A172 (cell line): ENCODE data around the gene COX6A2. TPM values are rescaled to one million over a fixed set of nuclear protein-coding genes. Genes with fewer than 3 reads are reported as not detected.
"Not testable (repeated sequence)": the region's sequence is repeated elsewhere in the genome, so short reads cannot be mapped to it uniquely, and the experiment has no call there.

ENCODE experiments used
- DNase-seq: peaks from one replicate; pipeline ENCODE4 v3.0.0-alpha.2; 2015; ENCODE audit warnings: low spot score
- total RNA-seq: library from RNA; depleted of rRNA; stranded (reverse); fragments of >200 nt; shearing (Covaris generic); gene quantifications from 2 replicates; pipeline ENCODE4 v1.2.3, GENCODE V29; 2014

Gene COX6A2
- total RNA-seq, 1 experiment from 2014 or later: not detected

DNA sequence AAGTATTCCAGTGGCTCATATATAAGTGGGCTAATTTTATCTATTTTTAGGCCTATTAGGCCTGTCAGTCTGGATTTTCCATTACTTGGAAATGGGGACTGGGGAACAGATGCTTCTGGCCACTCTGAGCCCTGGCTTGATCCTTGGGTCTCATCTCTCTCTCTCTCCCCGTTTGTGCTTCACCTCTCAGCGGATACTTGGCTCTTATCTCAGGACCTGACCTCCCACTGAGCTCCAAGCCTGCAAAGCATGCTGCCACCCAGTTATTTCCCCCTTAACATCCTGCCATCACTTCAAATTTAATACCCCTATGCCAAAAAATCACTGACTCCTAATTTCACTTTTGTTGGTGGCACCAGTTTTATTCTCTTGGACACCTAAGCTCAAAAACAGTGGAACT, 10.3 kb upstream of the COX6A2 start:
- no peak for DNase-seq

DNA sequence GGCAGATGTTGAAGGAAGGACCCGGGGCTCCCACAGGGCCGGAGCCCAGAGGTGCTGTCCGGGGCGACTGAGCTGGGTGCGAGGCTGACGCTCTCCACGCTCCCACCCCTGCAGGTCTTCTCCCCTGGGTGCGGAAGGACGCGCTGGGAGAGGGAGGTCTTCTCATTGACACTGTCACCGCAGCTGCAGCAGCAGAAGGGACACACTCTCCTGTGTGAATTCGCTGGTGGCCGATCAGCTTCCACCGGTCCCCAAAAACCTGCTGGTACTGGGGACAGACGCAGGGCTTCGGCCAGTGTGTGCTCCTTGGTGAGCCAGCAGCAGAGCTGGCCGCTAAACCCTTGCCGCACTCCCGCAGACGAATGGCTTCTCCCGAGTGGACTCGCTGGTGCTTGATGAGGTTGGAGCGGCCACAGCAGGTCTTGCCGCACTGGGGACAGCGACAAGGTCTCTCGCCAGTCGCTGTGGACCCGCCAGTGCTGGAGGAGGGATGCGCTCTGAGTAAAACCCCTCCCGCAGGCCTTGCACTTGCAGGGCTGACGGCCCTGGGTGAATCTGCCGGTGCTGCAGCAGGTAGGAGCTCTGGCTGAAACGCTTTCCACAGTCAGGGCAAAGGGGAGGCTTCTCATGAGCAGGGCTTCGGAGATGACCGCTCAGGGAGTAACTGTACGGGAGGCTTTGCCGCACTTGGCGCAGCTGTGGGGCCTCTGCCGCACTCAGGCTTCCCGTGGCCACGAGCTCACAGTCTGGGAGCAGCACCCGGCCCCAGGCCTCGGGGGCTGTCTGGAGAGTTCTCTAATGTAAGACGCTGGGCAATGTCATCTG, 8.3 kb upstream of the COX6A2 start:
- no peak for DNase-seq

DNA sequence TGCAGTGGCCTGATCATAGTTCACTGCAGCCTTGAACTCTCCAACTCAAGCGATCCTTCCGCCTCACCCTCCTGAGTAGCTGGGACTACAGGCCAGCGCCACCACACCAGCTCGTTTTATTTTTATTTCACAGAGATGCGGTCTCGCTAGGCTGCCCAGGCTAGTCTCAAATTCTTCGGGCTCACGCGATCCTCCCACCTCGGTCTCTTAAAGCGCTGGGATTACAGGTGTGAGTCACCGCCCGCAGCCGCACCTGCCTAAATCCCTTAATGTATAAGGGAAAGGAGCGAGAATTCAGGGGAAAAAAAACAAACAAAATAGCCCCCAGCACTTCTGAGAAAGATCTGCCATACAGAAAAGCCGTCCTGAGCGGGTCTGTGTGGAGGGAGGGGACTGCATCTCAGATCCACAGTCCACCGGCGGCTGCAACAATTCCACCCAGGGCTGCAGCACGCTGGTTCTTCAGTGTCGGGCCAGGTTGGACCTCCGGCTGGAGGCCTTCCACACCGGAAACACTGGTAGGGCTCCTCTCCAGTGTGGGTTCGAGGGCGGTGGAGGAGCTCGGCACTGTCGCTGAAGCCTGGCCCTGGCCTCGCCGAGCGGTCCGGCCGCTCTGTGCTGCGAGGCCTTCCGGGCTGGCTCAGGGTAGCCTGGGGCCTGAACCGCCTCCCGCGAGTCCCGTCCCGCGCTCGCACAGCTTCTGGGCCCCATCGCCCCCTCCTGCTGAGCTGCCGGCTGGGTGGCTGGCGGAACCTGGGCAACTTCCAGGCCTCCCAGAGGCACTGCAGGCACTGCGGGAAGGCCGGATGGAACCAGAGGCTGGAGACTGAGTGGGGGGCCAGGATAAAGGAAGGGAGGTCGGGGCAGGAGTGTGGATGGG, 7.4 kb upstream of the COX6A2 start:
- DNase-seq: no peak

DNA sequence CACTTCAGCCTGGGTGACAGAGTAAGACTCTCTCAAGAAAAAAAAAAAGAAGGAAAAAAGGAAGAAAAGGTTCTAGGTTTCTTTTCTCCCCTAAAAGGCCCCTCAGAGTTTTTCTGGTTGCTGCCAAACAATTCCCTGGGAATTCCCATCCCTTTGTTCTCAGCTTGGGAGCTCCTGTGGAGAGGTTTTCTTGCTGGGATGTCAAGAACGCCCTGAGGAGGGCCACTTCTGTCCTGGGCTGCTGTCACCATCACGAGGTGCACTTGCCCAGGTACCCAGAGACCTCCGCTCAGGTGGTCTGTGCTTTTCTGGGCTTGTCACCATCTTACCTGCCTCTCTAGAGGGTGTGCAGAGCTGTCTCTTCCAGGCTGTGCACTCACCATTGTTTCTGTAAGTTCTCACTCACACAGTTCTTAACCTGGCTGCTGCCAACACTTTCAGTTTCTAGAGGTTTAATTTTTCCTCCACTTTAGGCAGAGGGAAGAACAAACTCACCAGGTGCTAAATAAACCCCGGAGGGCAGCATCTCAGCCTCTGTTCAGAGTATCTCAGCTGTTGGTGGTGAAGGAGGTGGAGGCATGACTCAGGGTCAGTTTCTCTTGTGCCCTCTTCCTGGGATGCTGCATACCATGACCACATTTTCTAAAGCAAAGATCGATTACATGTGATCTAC, 2.4 kb upstream of the COX6A2 start:
- DNase-seq: no peak

DNA sequence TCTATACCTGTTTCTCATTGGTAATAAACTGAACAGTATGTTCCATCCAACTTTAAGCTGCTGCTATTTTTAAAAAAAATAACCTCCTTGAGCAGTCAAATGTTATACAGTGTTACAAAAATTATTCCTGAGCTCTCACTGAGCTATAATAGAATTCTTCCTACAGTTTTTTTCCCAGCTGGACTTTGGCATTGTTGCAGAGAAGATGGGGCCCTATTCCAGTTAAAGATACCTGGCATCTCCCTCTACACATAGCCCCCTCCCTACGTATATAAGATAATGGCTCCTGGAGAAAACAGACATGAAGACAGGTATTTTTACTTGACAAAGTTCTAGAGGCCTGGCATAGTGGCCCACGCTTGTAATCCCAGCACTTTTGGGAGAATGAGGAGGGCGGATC, 1.6 kb upstream of the COX6A2 start:
- no peak for DNase-seq

DNA sequence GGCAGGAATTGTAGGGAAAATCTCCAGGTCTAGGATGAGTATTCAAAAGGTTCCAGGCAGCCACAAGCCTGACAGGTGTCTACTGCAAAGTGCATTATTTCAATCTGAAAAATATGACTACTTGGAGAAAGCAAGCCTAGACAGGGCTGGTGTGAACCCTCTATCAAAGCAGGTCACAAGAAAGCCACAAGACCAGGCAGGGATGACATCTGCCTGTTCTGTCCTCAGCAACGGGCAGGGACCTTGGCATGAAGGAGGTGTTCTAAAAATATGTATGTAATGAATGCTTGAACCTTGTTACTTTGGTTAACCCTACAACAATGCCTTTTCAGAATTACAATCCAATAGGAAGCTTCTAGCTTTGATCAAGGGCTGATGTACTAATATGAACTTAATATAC, 1.2 kb upstream of the COX6A2 start:
- DNase-seq: no peak

DNA sequence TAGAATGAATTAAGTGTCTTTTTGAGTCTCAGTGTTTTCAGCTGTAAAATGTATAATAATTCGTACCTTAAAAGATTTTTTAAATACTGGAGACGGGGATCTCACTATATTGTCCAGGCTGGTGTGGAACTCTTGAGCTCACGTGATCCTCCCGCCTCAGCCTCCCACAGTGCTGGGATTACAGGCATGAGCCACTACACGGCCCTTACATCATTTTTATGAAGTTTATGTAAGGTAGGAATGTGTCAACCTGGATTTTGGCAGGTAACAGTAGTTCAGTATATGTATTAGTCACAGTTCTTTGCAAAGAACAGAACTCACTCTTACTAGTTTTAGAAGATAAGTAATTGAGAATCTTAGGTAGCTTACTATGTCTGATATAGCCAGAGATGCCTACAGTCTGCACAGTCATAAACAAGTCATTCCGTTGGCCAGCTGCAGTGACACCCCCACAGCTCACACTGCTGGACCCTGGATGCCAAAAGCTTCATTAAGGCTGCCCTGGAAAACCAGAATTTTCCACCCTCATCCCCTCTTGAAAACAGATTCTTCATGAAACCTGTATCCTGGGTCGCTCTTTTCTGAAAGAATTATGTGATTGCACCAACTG, 583 bp upstream of the COX6A2 start:
- no peak for DNase-seq

DNA sequence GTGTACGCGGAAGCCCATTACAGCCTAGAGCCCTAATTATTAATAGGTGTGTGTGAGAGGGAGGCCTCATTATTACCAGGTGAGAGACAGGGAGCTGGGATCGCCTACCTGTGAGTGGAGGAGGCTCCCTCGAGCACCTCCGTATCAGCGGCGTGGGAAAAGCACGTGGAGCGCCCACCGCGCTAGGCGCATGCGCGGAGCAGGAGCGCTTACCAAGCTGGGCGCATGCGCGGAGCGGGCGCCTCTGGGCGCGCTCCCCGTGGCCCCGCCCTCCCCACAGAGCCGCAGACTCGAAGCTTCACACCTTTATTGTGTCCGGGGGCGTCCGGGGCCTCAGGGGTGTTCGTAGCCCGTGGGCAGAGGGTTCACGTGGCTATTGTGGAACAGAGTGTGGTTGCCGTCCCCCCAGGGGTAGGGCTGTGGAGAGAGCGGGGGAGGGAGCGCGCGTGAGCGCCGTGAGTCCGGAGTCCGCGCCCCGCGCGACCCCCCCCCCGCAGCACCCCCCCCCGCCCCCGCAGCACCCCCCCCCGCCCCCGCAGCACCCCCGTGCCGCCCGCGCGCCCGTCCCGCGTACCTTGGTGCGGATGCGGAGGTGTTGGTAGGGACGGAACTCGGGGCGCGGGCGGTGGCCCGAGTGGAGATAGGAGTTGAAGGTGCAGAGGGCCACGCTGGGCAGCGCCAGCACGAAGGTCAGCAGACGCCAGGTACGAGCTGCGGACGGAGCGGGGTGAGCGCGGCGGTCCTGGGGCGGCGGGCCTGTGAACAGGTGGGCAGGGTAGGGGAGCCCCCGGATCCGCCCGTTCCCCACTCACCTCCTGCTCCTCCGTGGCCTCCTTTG, 500 bp downstream of the COX6A2 start:
- no peak for DNase-seq

DNA sequence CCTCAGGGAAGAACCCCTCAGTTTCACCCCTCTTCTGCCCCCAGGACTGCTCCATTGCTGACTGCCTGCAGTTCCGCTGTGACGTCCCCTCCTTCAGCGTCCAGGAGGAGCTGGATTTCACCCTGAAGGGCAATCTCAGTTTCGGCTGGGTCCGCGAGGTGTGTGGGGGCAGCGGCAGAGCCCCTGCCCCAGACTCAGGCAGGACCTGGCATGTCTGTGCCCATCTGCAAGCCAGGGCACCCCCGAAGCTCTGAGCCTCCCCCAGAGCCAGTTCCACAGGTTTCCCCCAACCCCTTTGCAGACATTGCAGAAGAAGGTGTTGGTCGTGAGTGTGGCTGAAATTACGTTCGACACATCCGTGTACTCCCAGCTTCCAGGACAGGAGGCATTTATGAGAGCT, 4.4 kb downstream of the COX6A2 start:
- DNase-seq: no peak

DNA sequence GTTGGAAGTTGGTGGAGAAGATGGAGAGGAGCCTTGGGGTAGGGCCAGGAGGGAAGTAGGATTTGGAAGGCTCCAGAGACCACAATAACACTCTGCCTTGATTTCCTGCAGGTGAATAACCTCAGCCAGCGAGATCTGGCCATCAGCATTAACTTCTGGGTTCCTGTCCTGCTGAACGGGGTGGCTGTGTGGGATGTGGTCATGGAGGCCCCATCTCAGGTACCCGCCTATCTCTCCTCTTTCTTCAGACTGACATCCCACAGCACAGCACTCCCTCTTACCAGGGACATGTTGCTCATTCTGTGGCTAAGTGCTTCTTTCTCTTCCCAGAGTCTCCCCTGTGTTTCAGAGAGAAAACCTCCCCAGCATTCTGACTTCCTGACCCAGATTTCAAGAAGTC, 4.9 kb downstream of the COX6A2 start:
- DNase-seq: no peak

DNA sequence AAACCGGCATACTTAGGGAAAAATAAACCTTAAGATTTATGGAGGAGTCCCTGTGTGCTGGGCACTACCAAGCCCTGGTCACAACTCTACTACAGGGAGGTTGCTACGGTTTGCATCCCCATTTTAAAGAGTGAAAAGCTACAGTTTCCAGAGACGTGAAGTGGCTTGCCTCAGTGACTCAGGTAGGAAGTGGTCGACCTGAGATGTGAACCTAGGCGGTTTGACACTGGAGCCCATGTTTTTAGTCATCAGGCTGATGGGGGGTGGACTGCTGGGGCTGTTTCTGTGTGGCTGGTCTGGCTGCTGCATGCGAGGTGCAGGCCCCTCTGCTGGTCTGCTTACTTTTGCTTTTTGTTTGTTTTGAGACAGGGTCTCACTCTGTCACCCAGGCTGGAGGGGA, 6.6 kb downstream of the COX6A2 start:
- DNase-seq: no peak

DNA sequence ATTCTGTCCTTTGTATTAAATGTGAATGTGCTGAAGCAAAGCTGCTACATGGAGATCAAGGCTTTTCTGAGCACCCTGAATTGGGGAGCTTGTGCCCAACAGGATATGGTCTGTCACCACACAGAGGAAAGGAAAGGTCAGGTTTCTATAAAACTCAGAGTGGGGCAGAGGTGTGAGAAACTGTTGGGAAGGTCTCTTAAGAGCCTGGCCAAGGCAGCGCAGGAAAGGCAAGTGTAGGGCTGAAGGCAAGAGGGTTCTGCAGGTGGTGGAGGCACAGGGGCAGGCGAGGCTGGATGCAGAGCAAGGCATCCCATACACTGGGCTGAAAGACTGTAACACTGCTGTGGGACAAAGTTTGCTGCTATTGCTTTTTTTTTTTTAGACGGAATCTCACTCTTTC, 8.1 kb downstream of the COX6A2 start:
- no peak for DNase-seq

DNA sequence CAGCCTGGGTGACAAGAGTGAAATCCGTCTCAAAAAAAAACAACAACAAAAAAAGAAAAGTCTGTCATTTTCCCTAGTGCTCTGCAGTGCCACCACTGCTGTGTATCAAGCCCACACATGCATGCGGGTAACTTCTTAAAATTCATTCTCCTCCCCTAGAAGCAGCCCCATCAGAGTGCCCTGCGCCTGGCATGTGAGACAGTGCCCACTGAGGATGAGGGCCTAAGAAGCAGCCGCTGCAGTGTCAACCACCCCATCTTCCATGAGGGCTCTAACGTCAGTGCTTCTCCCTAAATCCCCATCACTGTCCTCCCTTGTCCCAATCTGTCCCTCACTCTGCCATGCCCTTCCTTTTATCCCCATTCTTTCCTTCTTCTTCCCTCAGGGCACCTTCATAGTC, 10.2 kb downstream of the COX6A2 start:
- no peak for DNase-seq

DNA sequence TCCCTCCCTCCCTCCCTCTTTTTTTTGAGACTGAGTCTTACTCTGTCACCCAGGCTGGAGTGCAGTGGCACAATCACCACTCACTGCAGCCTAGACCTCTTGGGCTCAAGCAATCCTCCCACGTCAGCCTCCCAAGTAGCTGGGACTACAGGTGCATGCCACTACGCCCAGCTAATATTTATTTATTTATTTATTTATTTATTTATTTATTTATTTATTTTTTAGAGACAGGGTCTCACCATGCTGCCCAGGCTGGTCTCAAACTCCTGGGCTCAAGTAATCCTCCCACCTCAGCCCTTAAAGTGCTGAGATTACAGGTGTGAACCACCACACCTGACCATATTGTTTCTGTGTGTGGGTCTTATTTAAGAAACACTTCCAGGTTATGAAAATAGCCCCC, 11.1 kb downstream of the COX6A2 start:
- DNase-seq: not testable (repeated sequence)

DNA sequence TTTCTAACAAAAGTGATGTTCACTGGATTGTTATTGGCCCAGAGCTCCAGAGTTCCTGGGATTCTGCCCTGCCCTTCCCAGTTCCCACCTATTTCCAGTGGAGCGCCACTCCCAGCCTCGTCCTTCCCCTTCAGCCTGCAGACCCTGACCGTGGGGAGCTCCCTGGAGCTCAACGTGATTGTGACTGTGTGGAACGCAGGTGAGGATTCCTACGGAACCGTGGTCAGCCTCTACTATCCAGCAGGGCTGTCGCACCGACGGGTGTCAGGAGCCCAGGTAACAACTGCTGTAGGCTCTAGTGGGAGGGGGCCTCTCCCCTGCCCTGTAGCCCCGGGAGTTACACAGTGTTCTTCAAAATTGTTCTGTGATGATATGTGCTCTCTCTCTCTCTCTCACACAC, 11.8 kb downstream of the COX6A2 start:
- no peak for DNase-seq

DNA sequence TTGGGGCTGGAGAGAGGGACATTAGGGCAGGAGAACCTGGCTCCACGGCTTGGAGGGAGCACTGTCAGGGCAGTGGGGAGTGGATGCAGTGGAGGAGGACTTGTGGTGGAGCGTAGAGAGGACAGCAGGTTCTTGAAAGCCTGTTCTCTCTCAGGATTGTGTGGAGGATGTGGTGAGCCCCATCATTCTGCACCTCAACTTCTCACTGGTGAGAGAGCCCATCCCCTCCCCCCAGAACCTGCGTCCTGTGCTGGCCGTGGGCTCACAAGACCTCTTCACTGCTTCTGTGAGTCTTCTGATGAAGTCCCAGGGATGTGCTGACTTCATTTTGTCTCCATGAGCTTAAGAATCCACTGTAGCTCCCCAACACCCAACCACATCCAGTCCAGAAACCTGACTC, 13.5 kb downstream of the COX6A2 start:
- no peak for DNase-seq

DNA sequence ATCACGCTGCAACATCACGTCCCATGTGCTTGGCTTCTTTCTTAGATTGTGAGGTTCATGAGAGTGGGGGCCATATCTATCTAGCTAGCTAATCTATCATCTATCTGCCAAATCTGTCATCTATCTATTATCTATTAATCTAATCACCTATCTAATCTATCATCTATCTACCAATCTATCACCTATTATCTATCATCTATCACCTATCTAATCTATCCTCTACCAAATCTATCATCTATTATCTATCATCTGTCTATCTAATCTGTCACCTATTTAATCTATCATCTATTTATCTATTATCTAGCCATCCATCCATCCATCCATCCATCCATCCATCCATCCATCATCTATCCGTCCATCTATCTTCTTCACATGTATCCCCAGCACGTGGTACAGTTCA, 14.2 kb downstream of the COX6A2 start:
- DNase-seq: no peak

DNA sequence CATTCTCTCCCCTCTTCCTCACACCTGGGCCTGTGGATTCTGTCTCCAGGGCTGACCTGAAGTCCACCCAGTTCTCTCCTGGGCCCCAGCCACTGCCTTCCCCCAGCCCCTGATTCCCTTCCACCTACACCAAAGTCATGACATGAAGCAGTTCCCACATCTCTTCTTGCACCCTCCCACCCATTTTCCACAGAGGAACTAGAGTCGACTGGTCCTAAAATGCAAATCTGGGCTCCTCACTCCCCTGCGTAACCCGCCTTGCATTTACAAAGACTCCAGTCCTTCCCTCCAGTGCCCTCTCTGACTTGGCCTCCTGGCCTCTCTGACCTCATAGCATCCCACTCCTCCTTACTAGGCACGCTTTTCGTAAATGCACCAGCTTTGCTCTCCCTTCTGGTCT, 14.8 kb downstream of the COX6A2 start:
- DNase-seq: no peak

DNA sequence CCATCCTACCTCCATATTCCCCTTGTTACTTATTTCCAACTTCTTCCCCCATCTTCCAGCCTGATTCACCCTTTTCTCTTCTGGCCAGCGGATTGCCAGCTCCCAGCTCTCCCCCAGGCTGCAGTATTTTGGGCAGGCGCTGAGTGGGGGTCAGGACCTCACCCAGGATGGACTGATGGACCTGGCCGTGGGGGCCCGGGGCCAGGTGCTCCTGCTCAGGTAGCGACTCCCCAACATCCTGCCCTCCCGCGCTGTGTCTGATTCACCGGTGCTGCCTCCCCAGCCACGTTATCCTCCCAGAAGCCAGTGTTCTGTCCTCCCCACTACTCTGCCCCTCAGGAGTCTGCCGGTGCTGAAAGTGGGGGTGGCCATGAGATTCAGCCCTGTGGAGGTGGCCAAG, 15.4 kb downstream of the COX6A2 start:
- DNase-seq: no peak

DNA sequence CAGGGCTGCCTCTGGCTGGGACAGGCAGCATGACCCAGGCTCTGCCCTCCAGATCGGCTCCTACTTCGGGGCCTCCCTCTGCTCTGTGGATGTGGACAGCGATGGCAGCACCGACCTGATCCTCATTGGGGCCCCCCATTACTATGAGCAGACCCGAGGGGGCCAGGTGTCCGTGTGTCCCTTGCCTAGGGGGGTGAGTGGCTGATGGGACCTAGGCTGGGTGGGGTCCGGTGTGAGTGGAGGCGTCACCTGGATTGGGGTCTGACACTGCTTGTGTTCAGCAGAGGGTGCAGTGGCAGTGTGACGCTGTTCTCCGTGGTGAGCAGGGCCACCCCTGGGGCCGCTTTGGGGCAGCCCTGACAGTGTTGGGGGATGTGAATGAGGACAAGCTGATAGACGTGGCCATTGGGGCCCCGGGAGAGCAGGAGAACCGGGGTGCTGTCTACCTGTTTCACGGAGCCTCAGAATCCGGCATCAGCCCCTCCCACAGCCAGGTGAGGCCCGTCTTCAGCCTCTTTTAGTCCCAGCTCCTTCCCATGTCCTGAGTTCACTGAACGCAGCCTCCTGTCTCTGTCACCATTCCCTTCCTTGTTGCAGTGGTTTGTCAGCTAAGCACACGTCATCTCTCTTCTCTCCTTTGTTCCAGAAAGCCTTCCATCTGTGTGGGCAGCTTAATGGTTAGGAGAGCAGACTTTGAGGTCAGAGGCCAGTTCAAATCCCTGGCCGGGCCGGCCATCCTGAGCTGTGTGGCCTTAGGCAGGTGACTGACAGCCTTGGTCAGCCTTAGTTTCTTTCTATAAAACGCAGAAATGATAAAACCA, 16.9 kb downstream of the COX6A2 start:
- DNase-seq: no peak
